RWPE2 (cell line): ENCODE measurements around the gene DIO2.
A peak's percentile ranks its signal among the peaks of the same experiment; 100 is the strongest.

ENCODE experiments used
- ATAC-seq: fragments of 200-7000 bp; cut with Tn5 transposase; 3 replicates; pipeline ENCODE4 v1.9.1; 2021; ENCODE audit warnings: low read depth
- DNase-seq: peaks from one replicate; pipeline ENCODE4 v3.0.0-alpha.2; 2020; ENCODE audit warnings: low spot score
- H3K27ac ChIP-seq: fragments of 450-650 bp; 2 replicates; pipeline ENCODE4 v1.5.1; 2017; ENCODE audit warnings: mild to moderate bottlenecking; ENCODE audit not compliant: poor library complexity, severe bottlenecking
- H3K27me3 ChIP-seq: fragments of 250-450 bp; sonication (Bioruptor Pico); 2 replicates; pipeline ENCODE4 v1.5.1; 2021; ENCODE audit warnings: mild to moderate bottlenecking, moderate library complexity; ENCODE audit not compliant: insufficient read depth, poor library complexity, severe bottlenecking
- H3K36me3 ChIP-seq: fragments of 250-450 bp; sonication (Bioruptor Pico); 2 replicates; pipeline ENCODE4 v1.5.1; 2020; ENCODE audit warnings: low read depth, mild to moderate bottlenecking, moderate library complexity
- H3K4me1 ChIP-seq: fragments of 250-450 bp; sonication (Bioruptor Pico); 2 replicates; pipeline ENCODE4 v1.5.1; 2021; ENCODE audit warnings: mild to moderate bottlenecking, moderate library complexity; ENCODE audit not compliant: insufficient read depth, poor library complexity, severe bottlenecking
- H3K4me3 ChIP-seq: fragments of 250-450 bp; sonication (Bioruptor Pico); 2 replicates; pipeline ENCODE4 v1.5.1; 2021; ENCODE audit warnings: mild to moderate bottlenecking, moderate library complexity; ENCODE audit not compliant: severe bottlenecking
- H3K9me3 ChIP-seq: fragments of 250-450 bp; sonication (Bioruptor Pico); 2 replicates; pipeline ENCODE4 v1.5.1; 2021; ENCODE audit warnings: mild to moderate bottlenecking, moderate library complexity; ENCODE audit not compliant: severe bottlenecking
- TF ChIP-seq, protein P1 (sequence below): fragments of 450-650 bp; IDR thresholded peaks from one replicate; pipeline ENCODE4 v1.5.1; 2017; ENCODE audit warnings: mild to moderate bottlenecking, moderate library complexity; ENCODE audit not compliant: poor library complexity, severe bottlenecking

Gene DIO2

DNA sequence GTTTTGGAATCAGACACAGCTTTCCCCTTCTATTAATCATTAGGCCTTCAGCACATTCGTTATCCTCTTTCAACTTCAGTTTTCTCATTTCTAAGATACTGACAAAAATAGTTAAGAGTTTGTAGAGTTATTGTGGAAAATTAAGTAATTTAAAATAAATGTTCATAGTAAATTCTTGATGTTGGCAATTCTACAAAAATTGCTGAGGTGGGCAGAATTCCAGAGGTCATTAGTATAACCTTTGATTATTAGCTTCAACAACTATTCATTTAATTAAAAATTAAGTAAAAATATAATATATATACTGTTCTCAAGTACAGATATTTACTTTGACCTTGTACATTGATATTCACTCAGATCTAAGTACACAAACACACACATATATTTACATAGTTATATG, 58.5 kb downstream of the DIO2 start:
- H3K27me3 ChIP-seq = no peaks in the 10 kb centered on the region
- H3K9me3 ChIP-seq = no peaks in the 10 kb centered on the region
- TF ChIP-seq, protein P1, sequence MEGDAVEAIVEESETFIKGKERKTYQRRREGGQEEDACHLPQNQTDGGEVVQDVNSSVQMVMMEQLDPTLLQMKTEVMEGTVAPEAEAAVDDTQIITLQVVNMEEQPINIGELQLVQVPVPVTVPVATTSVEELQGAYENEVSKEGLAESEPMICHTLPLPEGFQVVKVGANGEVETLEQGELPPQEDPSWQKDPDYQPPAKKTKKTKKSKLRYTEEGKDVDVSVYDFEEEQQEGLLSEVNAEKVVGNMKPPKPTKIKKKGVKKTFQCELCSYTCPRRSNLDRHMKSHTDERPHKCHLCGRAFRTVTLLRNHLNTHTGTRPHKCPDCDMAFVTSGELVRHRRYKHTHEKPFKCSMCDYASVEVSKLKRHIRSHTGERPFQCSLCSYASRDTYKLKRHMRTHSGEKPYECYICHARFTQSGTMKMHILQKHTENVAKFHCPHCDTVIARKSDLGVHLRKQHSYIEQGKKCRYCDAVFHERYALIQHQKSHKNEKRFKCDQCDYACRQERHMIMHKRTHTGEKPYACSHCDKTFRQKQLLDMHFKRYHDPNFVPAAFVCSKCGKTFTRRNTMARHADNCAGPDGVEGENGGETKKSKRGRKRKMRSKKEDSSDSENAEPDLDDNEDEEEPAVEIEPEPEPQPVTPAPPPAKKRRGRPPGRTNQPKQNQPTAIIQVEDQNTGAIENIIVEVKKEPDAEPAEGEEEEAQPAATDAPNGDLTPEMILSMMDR = no peak
- no peak for DNase-seq
- ATAC-seq = no peak
- H3K36me3 ChIP-seq = no peaks in the 10 kb centered on the region
- H3K27ac ChIP-seq = no peak overlapping the region
- no peaks in the 10 kb centered on the region for H3K4me1 ChIP-seq
- H3K4me3 ChIP-seq = no peak overlapping the region

DNA sequence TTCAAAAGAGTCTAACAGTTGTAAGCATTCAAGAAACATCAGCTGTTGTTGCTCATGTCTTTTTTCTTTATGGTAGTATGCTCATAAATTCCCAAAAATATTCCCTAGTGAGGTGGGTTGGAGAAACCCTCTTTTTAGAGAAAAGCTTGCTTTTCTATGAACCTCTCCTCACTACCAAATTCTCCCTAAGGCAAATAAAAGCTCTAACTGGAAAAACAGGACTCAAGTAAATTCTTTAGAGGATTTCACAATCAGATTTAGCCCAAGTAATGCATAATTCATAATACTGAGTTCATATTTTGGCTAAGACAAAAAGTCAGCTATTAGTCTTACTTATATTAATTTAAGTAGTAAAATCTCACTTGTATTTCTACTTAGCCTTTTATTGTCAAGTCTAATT, 59.1 kb downstream of the DIO2 start:
- Histone ChIP-seq H3K4me1 (no peaks in the 10 kb centered on the region), H3K9me3 (no peaks in the 10 kb centered on the region), H3K4me3 (no peak overlapping the region), H3K36me3 (no peaks in the 10 kb centered on the region), H3K27me3 (no peaks in the 10 kb centered on the region), H3K27ac (no peak overlapping the region)
- TF ChIP-seq, protein P1 = no peak
- ATAC-seq (no peak), DNase-seq (no peak)

DNA sequence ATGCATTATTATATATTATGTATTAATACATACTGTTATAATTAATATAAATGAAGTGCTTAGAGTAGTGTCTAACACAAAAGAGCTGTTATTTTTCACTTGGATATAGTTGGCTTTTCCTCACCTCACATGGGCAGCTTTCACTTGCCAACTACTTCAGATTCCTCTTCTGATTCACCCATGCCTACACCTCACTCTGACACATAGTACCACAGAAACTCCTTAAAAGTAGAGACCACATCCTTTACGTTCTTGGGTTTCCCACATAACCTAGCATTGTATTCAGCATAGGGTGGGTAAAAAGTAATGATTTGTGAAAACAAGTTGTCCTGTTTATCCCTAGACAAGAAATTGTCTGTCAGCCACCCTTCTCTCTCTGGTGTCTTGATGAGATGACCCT, 61.0 kb downstream of the DIO2 start:
- Histone ChIP-seq H3K27me3 (no peaks in the 10 kb centered on the region), H3K27ac (no peak overlapping the region), H3K4me1 (no peaks in the 10 kb centered on the region), H3K9me3 (no peaks in the 10 kb centered on the region), H3K4me3 (no peak overlapping the region), H3K36me3 (no peaks in the 10 kb centered on the region)
- ATAC-seq = peak; percentile 59; the same call in 2 of the 3 replicates
- no peak for DNase-seq
- TF ChIP-seq, protein P1 = no peak
